LNCAP (cell line): ENCODE measurements around the gene CFAP68.

ENCODE experiments used
- TF ChIP-seq, protein P1 (sequence below): fragments of 450-650 bp; IDR thresholded peaks from 2 replicates; pipeline ENCODE4 v1.5.1; 2017; ENCODE audit warnings: mild to moderate bottlenecking

Gene CFAP68

DNA sequence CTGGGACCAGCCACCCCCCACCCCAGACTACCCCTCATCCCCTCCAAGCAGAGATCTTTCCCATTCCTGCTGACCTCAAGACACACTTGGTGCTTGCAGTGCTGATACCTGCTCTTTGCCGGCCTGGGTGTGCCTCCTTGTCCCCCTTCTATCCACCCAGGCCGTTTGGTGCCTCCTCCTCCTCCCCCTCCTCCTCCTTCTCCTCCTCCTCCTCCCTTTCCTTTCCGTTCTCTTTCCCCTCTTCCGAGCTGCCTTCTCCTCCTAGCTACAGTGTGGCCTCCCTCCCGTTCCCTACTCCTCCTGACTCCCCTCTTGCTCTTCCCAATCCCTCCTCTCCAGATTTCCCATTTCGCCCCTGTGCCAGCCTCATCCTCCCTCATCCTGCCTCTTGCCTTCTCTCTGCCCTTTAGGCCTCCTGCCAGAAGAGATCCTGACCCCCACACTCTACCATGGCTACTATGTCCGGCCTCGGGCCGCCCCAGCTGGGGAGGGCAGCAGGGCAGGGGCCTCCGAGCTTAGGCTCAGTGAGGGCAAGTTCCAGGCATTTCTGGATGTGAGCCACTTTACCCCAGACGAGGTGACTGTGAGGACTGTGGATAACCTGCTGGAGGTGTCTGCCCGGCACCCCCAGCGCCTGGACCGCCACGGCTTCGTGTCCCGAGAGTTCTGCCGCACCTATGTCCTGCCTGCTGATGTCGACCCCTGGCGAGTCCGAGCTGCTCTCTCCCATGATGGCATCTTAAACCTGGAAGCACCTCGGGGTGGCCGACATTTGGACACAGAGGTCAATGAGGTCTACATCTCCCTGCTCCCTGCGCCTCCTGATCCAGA lies 33.9 kb downstream of the CFAP68 start:
- TF ChIP-seq, protein P1, sequence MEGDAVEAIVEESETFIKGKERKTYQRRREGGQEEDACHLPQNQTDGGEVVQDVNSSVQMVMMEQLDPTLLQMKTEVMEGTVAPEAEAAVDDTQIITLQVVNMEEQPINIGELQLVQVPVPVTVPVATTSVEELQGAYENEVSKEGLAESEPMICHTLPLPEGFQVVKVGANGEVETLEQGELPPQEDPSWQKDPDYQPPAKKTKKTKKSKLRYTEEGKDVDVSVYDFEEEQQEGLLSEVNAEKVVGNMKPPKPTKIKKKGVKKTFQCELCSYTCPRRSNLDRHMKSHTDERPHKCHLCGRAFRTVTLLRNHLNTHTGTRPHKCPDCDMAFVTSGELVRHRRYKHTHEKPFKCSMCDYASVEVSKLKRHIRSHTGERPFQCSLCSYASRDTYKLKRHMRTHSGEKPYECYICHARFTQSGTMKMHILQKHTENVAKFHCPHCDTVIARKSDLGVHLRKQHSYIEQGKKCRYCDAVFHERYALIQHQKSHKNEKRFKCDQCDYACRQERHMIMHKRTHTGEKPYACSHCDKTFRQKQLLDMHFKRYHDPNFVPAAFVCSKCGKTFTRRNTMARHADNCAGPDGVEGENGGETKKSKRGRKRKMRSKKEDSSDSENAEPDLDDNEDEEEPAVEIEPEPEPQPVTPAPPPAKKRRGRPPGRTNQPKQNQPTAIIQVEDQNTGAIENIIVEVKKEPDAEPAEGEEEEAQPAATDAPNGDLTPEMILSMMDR: no peak

DNA sequence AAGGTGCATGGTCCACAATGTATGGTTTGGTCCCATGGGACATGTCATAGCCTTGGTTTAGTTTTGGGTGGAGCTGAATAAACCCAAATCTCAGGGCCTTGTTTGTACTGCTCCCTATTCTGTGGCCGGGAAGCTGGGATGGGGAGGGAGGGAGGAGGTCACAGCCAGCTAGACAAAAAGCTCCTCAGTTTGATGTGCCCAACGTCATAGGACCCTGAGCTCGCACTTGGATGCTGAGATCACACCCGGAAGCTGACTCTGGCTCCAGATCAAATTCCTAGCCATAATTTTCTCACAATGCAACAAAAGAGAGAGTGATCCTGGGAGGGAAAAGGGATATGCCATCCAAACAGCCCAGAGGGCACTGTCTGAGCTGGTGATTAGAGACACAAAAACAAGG lies 34.7 kb downstream of the CFAP68 start:
- TF ChIP-seq, protein P1: no peak

DNA sequence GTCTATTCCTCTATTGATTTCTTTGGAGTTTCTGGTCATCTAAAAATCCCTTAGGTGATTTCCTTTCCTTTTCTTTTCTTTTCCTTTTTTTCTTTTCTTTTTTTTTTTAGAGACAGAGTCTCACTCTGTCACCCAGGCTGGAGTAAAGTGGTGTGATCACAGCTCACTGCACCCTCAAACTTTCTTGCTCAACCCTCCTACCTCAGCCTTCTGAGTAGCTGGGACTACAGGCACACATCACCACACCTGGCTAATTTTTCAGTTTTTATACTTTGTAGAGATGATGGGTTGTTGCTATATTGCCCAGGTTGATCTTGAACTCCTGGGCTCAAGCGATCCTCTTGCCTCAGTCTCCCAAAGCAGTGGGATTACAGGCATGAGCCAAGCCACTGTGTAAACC lies 37.4 kb downstream of the CFAP68 start:
- TF ChIP-seq, protein P1: no peak

DNA sequence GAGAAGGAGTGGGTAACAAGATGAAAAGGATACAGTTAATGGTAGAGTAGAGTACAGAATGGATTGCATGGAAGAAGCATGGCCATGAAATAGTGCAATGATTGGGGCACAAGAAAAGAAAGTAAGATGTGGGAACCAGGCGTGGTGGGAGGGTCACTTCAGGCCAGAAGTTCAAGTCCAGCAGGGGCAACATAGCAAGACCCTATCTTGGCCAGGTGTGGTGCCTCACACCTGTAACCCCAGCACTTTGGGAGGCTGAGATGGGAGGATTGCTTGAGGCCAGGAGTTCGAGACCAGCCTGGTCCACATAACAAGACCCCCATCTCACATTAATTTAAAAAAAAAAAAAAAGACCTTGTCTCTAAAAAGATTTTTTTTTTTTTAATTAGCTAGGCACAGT lies 38.0 kb downstream of the CFAP68 start:
- TF ChIP-seq, protein P1: no peak

DNA sequence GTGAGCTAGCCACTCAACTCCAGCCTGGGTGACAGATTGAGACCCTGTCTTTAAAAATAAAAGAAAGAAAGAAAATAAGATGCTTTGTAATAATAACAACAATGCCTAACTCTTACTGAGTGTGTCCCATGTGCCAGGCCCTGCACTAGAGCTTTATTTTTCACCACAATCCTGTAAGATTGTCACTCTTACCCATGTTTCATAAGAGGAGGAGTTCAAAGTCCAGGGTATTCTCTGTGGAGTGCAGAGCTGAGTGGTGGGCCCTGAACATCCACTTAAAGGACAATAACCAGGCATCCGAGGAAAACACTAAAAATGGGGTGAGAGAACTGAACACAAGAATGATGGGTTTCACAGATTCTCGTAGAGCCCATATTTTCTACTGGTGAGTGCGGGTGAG lies 38.4 kb downstream of the CFAP68 start:
- TF ChIP-seq, protein P1: no peak

DNA sequence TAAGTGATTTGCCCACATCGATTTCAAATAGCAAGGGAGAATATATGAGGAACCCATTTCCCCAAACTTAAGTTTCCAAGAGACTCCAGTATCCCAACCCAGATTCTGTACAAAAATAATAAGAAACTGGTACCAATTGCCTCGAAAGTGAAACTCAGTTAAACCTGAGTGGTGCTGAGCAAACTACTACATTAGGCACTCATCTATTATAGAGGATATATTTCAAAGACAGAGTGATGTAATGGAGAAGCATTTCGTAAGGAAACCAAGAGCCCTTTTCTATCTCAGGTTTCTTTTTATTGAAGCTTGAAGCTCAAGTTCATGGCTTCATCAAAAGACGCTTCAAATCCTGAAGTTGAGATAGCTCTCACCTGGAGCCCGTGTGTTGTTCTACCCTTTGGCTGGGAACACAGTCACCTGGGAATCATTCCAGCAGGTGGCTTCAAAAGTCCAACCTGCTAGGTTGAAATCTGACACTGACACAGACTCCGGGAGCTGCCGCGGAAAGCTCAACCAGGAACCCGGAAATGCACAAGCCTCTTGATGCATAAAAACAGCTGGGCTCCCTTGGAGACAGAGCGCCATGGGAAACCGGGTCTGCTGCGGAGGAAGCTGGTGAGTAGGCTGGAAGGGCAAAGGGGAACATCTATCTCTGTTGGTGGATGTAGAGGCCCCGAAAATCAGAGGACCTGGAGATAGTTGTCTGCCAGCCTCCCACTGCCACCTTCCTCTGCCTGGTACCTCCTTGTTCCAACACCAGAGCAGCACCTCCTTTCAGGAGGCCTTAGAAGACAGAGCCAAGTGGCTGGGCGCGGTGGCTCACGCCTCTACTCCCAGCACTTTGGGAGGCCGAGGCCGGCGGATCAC lies 39.3 kb downstream of the CFAP68 start, which contains the start of gene C11orf52:
Gene C11orf52 (plus strand): TSS at position 524 of the 867 bp plus-strand sequence. CDS start 60 bp downstream, at position 584.
- TF ChIP-seq, protein P1: no peak

DNA sequence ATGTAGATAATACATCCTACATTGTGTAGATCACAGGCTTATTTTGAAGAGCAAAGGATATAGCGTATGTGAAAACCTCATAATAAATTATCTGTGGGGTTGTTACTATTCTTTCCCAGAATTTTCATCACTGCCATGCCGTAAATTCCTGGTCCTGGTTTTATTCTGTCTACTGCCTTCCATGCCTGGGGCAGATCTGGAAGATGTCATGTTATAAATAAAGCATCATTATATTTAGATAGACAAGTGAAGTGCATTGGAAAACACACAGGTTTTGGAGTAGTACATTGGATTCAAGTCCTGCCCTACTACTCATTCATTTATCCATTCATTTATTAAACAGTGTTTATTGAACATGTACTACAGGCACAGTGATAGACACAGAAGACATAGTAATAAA lies 41.6 kb downstream of the CFAP68 start:
- TF ChIP-seq, protein P1: no peak
